Measurements from ENCODE around the gene SPRED2.

Gene SPRED2

GRCh38 chr2:65413106-65413505 is 19.3 kb downstream of the SPRED2 start:
- DNase-seq, result no peak

- DNase-seq, result no peak
These were observed 21.2 kb downstream of the SPRED2 start for GRCh38 chr2:65411056-65411795.

GRCh38 chr2:65409045-65409444 is 23.4 kb downstream of the SPRED2 start:
- no peak for DNase-seq

- DNase-seq, result peak; percentile 43
These were observed 25.2 kb downstream of the SPRED2 start for GRCh38 chr2:65407240-65407639.

GRCh38 chr2:65404988-65405697 is 27.3 kb downstream of the SPRED2 start:
- no peak for DNase-seq

- no peak for DNase-seq
These were observed 28.9 kb downstream of the SPRED2 start for GRCh38 chr2:65403529-65403915.

GRCh38 chr2:65402780-65403528 is 29.4 kb downstream of the SPRED2 start:
- DNase-seq, result no peak

GRCh38 chr2:65402323-65402722 is 30.1 kb downstream of the SPRED2 start:
- no peak for DNase-seq

GRCh38 chr2:65397122-65397521 is 35.3 kb downstream of the SPRED2 start:
- peak; percentile 31 for DNase-seq

- DNase-seq, result peak; percentile 32
These were observed 35.9 kb downstream of the SPRED2 start for GRCh38 chr2:65396348-65397026.

- DNase-seq, result no peak
These were observed 36.6 kb downstream of the SPRED2 start for GRCh38 chr2:65395621-65396347.

- DNase-seq, result no peak
These were observed 38.5 kb downstream of the SPRED2 start for GRCh38 chr2:65393743-65394422.

- no peak for DNase-seq
These were observed 39.4 kb downstream of the SPRED2 start for GRCh38 chr2:65393046-65393445.

GRCh38 chr2:65392609-65393008 is 39.8 kb downstream of the SPRED2 start:
- DNase-seq, result no peak

- no peak for DNase-seq
These were observed 42.3 kb downstream of the SPRED2 start for GRCh38 chr2:65390134-65390533.

- no peak for DNase-seq
These were observed 42.9 kb downstream of the SPRED2 start for GRCh38 chr2:65389476-65389875.

GRCh38 chr2:65388596-65389390 is 43.6 kb downstream of the SPRED2 start:
- DNase-seq, result no peak

GRCh38 chr2:65388051-65388531 is 44.3 kb downstream of the SPRED2 start:
- peak; percentile 81 for DNase-seq

GRCh38 chr2:65386989-65387388 is 45.4 kb downstream of the SPRED2 start:
- no peak for DNase-seq

- peak; percentile 23 for DNase-seq
These were observed 46.1 kb downstream of the SPRED2 start for GRCh38 chr2:65386344-65386743.

All from hematopoietic multipotent progenitor cell treated with erythropoietin and hydrocortisone succinate and interleukin-3 and kit ligand, for 6 days (in vitro differentiated cells).